HG03342 (cell line): Measurements from ENCODE around the gene PAFAH1B1.
"Not testable (repeated sequence)": the region's sequence is repeated elsewhere in the genome, so short reads cannot be mapped to it uniquely, and the experiment has no call there.

ENCODE experiments used
- ATAC-seq: cut with Tn5 transposase; IDR thresholded peaks from one replicate; pipeline ENCODE4 v1.9.1; 2021; ENCODE audit warnings: mild to moderate bottlenecking, moderate library complexity; ENCODE audit not compliant: unreplicated experiment

Gene PAFAH1B1

GRCh38 chr17:2688351-2689342 is 95.2 kb downstream of the PAFAH1B1 start:
- no peak for ATAC-seq

GRCh38 chr17:2689411-2690164 is 96.1 kb downstream of the PAFAH1B1 start:
- ATAC-seq, result no peak

GRCh38 chr17:2690165-2691068 is 97.0 kb downstream of the PAFAH1B1 start:
- no peak for ATAC-seq

- no peak for ATAC-seq
Observed at GRCh38 chr17:2691069-2691871, 97.8 kb downstream of the PAFAH1B1 start.

GRCh38 chr17:2691965-2692780 is 98.7 kb downstream of the PAFAH1B1 start:
- ATAC-seq, result no peak

GRCh38 chr17:2692781-2693135 is 99.3 kb downstream of the PAFAH1B1 start:
- no peak for ATAC-seq

GRCh38 chr17:2693561-2694380 is 100.3 kb downstream of the PAFAH1B1 start:
- no peak for ATAC-seq

GRCh38 chr17:2694381-2695242 is 101.2 kb downstream of the PAFAH1B1 start:
- ATAC-seq, result no peak

- ATAC-seq, result no peak
Observed at GRCh38 chr17:2695243-2695960, 101.9 kb downstream of the PAFAH1B1 start.

- ATAC-seq, result no peak
Observed at GRCh38 chr17:2695961-2696760, 102.7 kb downstream of the PAFAH1B1 start.

GRCh38 chr17:2697611-2698162 is 104.2 kb downstream of the PAFAH1B1 start:
- ATAC-seq, result no peak

GRCh38 chr17:2699216-2699805 is 105.9 kb downstream of the PAFAH1B1 start:
- ATAC-seq, result not testable (repeated sequence)

- ATAC-seq, result no peak
Observed at GRCh38 chr17:2700030-2700490, 106.6 kb downstream of the PAFAH1B1 start.

- ATAC-seq, result no peak
Observed at GRCh38 chr17:2700491-2701141, 107.2 kb downstream of the PAFAH1B1 start.
